ENCODE measurements around the gene GBP1.

GBP1 gene

DNA sequence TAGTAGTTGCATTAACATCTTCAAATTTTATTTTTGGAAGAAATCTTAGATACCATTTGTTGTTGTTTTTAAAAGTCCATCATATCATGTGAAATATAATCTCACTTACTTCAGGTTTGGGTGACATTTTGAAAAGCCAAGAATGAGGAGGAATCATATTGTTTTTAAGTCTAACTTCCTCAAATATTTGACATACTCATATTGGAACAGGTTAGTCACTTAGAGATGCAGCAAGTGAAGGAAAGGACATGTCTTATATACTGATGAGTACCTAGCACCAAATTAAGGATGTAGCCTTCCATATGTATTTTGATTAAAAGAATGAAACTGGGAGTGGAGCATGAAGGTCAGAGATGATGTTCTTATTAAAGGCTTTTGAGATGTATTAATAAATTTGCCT lies 37.0 kb upstream of the GBP1 start:
- Histone ChIP-seq H3K9ac (ENCODE audit: low read length) (no peak overlapping the region), H3K79me1 (ENCODE audit: low read length) (no peaks in the 10 kb centered on the region), H3K27me3 (ENCODE audit: insufficient read depth, low read length, poor library complexity) (no peaks in the 10 kb centered on the region), H3K36me3 (ENCODE audit: control insufficient read depth, insufficient read depth, low read length) (no peaks in the 10 kb centered on the region), H3K4ac (ENCODE audit: low read depth, low read length) (no peak overlapping the region), H2BK5ac (ENCODE audit: low read length) (no peak overlapping the region), H4K8ac (ENCODE audit: low read depth, low read length) (no peak overlapping the region), H3K4me3 (ENCODE audit: low read length) (no peak overlapping the region), H4K5ac (ENCODE audit: low read length) (no peak overlapping the region), H3K23ac (ENCODE audit: low read length) (no peak overlapping the region), H3K4me2 (ENCODE audit: low read length) (no peak overlapping the region), H2AK5ac (ENCODE audit: low read length) (no peak overlapping the region), H3K18ac (ENCODE audit: low read length) (no peak overlapping the region), H2BK15ac (replicated peaks; ENCODE audit: low read depth) (no peak overlapping the region), H3K27ac (ENCODE audit: low read depth, low read length) (no peak overlapping the region), H2BK120ac (ENCODE audit: low read depth, low read length) (no peak overlapping the region), H3K4me1 (ENCODE audit: control insufficient read depth, low read depth, low read length) (no peaks in the 10 kb centered on the region), H3K79me2 (ENCODE audit: control insufficient read depth, insufficient read depth, low read length) (no peaks in the 10 kb centered on the region), H3K56ac (ENCODE audit: low read length) (no peak overlapping the region)
- DNase-seq = no peak

- Histone ChIP-seq H3K56ac (ENCODE audit: low read length) (no peak overlapping the region), H2BK120ac (ENCODE audit: low read depth, low read length) (no peak overlapping the region), H4K8ac (ENCODE audit: low read depth, low read length) (no peak overlapping the region), H3K79me1 (ENCODE audit: low read length) (no peaks in the 10 kb centered on the region), H3K4ac (ENCODE audit: low read depth, low read length) (no peak overlapping the region), H2AK5ac (ENCODE audit: low read length) (no peak overlapping the region), H3K79me2 (ENCODE audit: control insufficient read depth, insufficient read depth, low read length) (no peaks in the 10 kb centered on the region), H3K27me3 (ENCODE audit: insufficient read depth, low read length, poor library complexity) (no peaks in the 10 kb centered on the region), H3K4me3 (ENCODE audit: low read length) (no peak overlapping the region), H3K4me2 (ENCODE audit: low read length) (no peak overlapping the region), H3K36me3 (ENCODE audit: control insufficient read depth, insufficient read depth, low read length) (no peaks in the 10 kb centered on the region), H3K4me1 (ENCODE audit: control insufficient read depth, low read depth, low read length) (no peaks in the 10 kb centered on the region), H4K5ac (ENCODE audit: low read length) (no peak overlapping the region), H3K27ac (ENCODE audit: low read depth, low read length) (no peak overlapping the region), H3K9ac (ENCODE audit: low read length) (no peak overlapping the region), H2BK5ac (ENCODE audit: low read length) (no peak overlapping the region), H2BK15ac (replicated peaks; ENCODE audit: low read depth) (no peak overlapping the region), H3K18ac (ENCODE audit: low read length) (no peak overlapping the region), H3K23ac (ENCODE audit: low read length) (no peak overlapping the region)
- WGBS (ENCODE audit: extremely low coverage, insufficient coverage, low lambda C conversion rate) = no CpG with 5 or more reads among the region's 3 CpGs
- DNase-seq = no peak
These were observed 35.4 kb upstream of the GBP1 start for GRCh38 chr1:89100412-89100811.

DNA sequence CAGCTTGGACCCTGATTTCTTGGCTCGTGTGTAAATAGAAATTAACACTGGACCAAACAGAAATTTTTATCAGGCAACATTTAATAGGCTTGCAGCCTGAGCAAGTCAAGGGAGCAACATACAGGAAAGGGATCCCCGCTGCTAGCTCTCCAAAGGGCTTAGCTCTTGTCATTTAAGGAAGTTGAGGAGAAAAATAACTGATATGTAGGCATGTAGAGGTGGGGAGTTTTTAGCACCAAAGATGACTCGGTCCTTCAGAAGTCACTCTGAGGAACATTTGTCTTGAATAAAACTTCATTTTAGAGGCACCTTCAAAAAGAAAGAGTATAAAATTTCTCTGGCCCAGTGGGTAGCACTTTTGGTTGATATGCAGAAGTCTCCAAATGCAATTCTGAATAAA lies 33.8 kb upstream of the GBP1 start:
- H3K27ac ChIP-seq (ENCODE audit: low read depth, low read length) = no peak overlapping the region
- H3K4me3 ChIP-seq (ENCODE audit: low read length) = no peak overlapping the region
- H3K18ac ChIP-seq (ENCODE audit: low read length) = no peak overlapping the region
- no peaks in the 10 kb centered on the region for H3K36me3 ChIP-seq (ENCODE audit: control insufficient read depth, insufficient read depth, low read length)
- no peak overlapping the region for H3K9ac ChIP-seq (ENCODE audit: low read length)
- H3K4me1 ChIP-seq (ENCODE audit: control insufficient read depth, low read depth, low read length) = no peaks in the 10 kb centered on the region
- no peak overlapping the region for H3K4ac ChIP-seq (ENCODE audit: low read depth, low read length)
- no peak overlapping the region for H2AK5ac ChIP-seq (ENCODE audit: low read length)
- H3K79me1 ChIP-seq (ENCODE audit: low read length) = no peaks in the 10 kb centered on the region
- no peaks in the 10 kb centered on the region for H3K79me2 ChIP-seq (ENCODE audit: control insufficient read depth, insufficient read depth, low read length)
- no CpG with 5 or more reads among the region's 3 CpGs for WGBS (ENCODE audit: extremely low coverage, insufficient coverage, low lambda C conversion rate)
- no peak overlapping the region for H3K23ac ChIP-seq (ENCODE audit: low read length)
- H2BK5ac ChIP-seq (ENCODE audit: low read length) = no peak overlapping the region
- H4K5ac ChIP-seq (ENCODE audit: low read length) = no peak overlapping the region
- H3K4me2 ChIP-seq (ENCODE audit: low read length) = no peak overlapping the region
- DNase-seq = no peak
- H4K8ac ChIP-seq (ENCODE audit: low read depth, low read length) = no peak overlapping the region
- H3K56ac ChIP-seq (ENCODE audit: low read length) = no peak overlapping the region
- H3K27me3 ChIP-seq (ENCODE audit: insufficient read depth, low read length, poor library complexity) = no peaks in the 10 kb centered on the region
- no peak overlapping the region for H2BK15ac ChIP-seq (replicated peaks; ENCODE audit: low read depth)
- H2BK120ac ChIP-seq (ENCODE audit: low read depth, low read length) = no peak overlapping the region

DNA sequence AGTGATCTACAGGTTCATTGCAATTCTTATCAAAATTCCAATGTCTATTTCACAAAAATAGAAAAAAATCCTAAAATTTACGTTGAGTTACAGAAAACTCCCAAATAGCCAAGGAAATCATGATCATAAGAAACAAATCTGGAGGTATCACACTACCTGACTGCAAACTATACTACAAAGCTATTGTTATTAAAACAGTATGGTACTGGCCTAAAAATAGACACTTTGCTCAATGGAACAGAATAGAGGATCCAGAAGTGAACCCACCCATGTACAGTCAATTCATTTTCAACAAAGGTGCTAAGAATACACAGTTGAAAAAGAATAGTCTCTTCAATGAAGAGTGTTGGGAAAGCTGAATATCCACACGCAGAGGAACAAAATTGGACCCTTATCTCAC lies 30.7 kb upstream of the GBP1 start:
- no peaks in the 10 kb centered on the region for H3K4me1 ChIP-seq (ENCODE audit: control insufficient read depth, low read depth, low read length)
- H3K79me2 ChIP-seq (ENCODE audit: control insufficient read depth, insufficient read depth, low read length) = no peaks in the 10 kb centered on the region
- no peak overlapping the region for H2AK5ac ChIP-seq (ENCODE audit: low read length)
- no peak overlapping the region for H3K27ac ChIP-seq (ENCODE audit: low read depth, low read length)
- H3K4me3 ChIP-seq (ENCODE audit: low read length) = no peak overlapping the region
- no peak overlapping the region for H3K4me2 ChIP-seq (ENCODE audit: low read length)
- no peak overlapping the region for H3K4ac ChIP-seq (ENCODE audit: low read depth, low read length)
- no peaks in the 10 kb centered on the region for H3K27me3 ChIP-seq (ENCODE audit: insufficient read depth, low read length, poor library complexity)
- H3K18ac ChIP-seq (ENCODE audit: low read length) = no peak overlapping the region
- WGBS (ENCODE audit: extremely low coverage, insufficient coverage, low lambda C conversion rate) = no CpG with 5 or more reads among the region's 2 CpGs
- H3K9ac ChIP-seq (ENCODE audit: low read length) = no peak overlapping the region
- no peak overlapping the region for H3K56ac ChIP-seq (ENCODE audit: low read length)
- no peak overlapping the region for H4K5ac ChIP-seq (ENCODE audit: low read length)
- H3K36me3 ChIP-seq (ENCODE audit: control insufficient read depth, insufficient read depth, low read length) = no peaks in the 10 kb centered on the region
- no peak overlapping the region for H2BK120ac ChIP-seq (ENCODE audit: low read depth, low read length)
- no peaks in the 10 kb centered on the region for H3K79me1 ChIP-seq (ENCODE audit: low read length)
- no peak overlapping the region for H3K23ac ChIP-seq (ENCODE audit: low read length)
- DNase-seq = no peak
- no peak overlapping the region for H2BK15ac ChIP-seq (replicated peaks; ENCODE audit: low read depth)
- no peak overlapping the region for H4K8ac ChIP-seq (ENCODE audit: low read depth, low read length)
- no peak overlapping the region for H2BK5ac ChIP-seq (ENCODE audit: low read length)

DNA sequence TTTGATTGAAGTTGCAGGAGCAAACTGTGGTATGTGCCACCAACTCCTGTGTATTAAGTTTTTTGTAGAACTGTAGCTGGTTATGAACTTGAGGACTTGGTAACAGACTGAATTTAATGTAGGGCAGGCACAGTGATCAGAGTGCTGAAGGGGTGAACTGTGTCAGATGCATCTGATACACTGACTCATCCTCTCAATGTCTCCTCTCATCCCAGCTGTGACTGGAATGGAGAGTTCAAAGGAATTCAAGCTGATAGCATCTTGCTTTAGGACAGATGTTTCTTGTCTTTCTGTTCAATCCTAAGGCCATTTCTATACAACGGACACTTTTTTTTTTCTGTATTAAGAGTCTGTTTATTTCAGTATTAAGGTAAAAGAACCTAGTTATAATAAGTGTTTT lies 25.0 kb upstream of the GBP1 start:
- no CpG with 5 or more reads among the region's 1 CpG for WGBS (ENCODE audit: extremely low coverage, insufficient coverage, low lambda C conversion rate)

GRCh38 chr1:89088572-89088971 lies 23.6 kb upstream of the GBP1 start:
- Histone ChIP-seq H3K4me1 (ENCODE audit: control insufficient read depth, low read depth, low read length) (no peaks in the 10 kb centered on the region), H3K23ac (ENCODE audit: low read length) (no peak overlapping the region), H3K79me1 (ENCODE audit: low read length) (no peaks in the 10 kb centered on the region), H2BK120ac (ENCODE audit: low read depth, low read length) (no peak overlapping the region), H2AK5ac (ENCODE audit: low read length) (no peak overlapping the region), H3K4me2 (ENCODE audit: low read length) (no peak overlapping the region), H2BK15ac (replicated peaks; ENCODE audit: low read depth) (no peak overlapping the region), H3K79me2 (ENCODE audit: control insufficient read depth, insufficient read depth, low read length) (no peaks in the 10 kb centered on the region), H3K36me3 (ENCODE audit: control insufficient read depth, insufficient read depth, low read length) (no peaks in the 10 kb centered on the region), H3K27ac (ENCODE audit: low read depth, low read length) (no peak overlapping the region), H4K8ac (ENCODE audit: low read depth, low read length) (no peak overlapping the region), H3K27me3 (ENCODE audit: insufficient read depth, low read length, poor library complexity) (no peaks in the 10 kb centered on the region), H2BK5ac (ENCODE audit: low read length) (no peak overlapping the region), H4K5ac (ENCODE audit: low read length) (no peak overlapping the region), H3K4ac (ENCODE audit: low read depth, low read length) (no peak overlapping the region), H3K56ac (ENCODE audit: low read length) (no peak overlapping the region), H3K9ac (ENCODE audit: low read length) (no peak overlapping the region), H3K4me3 (ENCODE audit: low read length) (no peak overlapping the region), H3K18ac (ENCODE audit: low read length) (no peak overlapping the region)
- no peak for DNase-seq
- WGBS (ENCODE audit: extremely low coverage, insufficient coverage, low lambda C conversion rate) = no CpG with 5 or more reads among the region's 10 CpGs

More for the DNA sequence above, 25.0 kb upstream of the GBP1 start:
- H3K56ac ChIP-seq (ENCODE audit: low read length) = no peak overlapping the region
- H3K79me1 ChIP-seq (ENCODE audit: low read length) = no peaks in the 10 kb centered on the region
- no peaks in the 10 kb centered on the region for H3K27me3 ChIP-seq (ENCODE audit: insufficient read depth, low read length, poor library complexity)
- H3K23ac ChIP-seq (ENCODE audit: low read length) = no peak overlapping the region
- no peak overlapping the region for H2AK5ac ChIP-seq (ENCODE audit: low read length)
- no peak overlapping the region for H2BK5ac ChIP-seq (ENCODE audit: low read length)
- no peak overlapping the region for H4K8ac ChIP-seq (ENCODE audit: low read depth, low read length)
- no peaks in the 10 kb centered on the region for H3K36me3 ChIP-seq (ENCODE audit: control insufficient read depth, insufficient read depth, low read length)
- H2BK15ac ChIP-seq (replicated peaks; ENCODE audit: low read depth) = no peak overlapping the region
- H3K27ac ChIP-seq (ENCODE audit: low read depth, low read length) = no peak overlapping the region
- H3K4me1 ChIP-seq (ENCODE audit: control insufficient read depth, low read depth, low read length) = no peaks in the 10 kb centered on the region
- no peak overlapping the region for H3K9ac ChIP-seq (ENCODE audit: low read length)
- no peak overlapping the region for H2BK120ac ChIP-seq (ENCODE audit: low read depth, low read length)
- no peak overlapping the region for H3K18ac ChIP-seq (ENCODE audit: low read length)
- no peak overlapping the region for H3K4ac ChIP-seq (ENCODE audit: low read depth, low read length)
- no peaks in the 10 kb centered on the region for H3K79me2 ChIP-seq (ENCODE audit: control insufficient read depth, insufficient read depth, low read length)
- peak; percentile 22 for DNase-seq
- H4K5ac ChIP-seq (ENCODE audit: low read length) = no peak overlapping the region
- no peak overlapping the region for H3K4me2 ChIP-seq (ENCODE audit: low read length)
- no peak overlapping the region for H3K4me3 ChIP-seq (ENCODE audit: low read length)
